Caco-2 (cell line): ENCODE measurements around the gene NUP133. TPM values are rescaled to one million over a fixed set of nuclear protein-coding genes. Genes with fewer than 3 reads are reported as not detected.
"Not testable (repeated sequence)": the region's sequence is repeated elsewhere in the genome, so short reads cannot be mapped to it uniquely, and the experiment has no call there.

ENCODE experiments used
- BruUV-seq: library from RNA; stranded (reverse); fragments of 400-500 nt; replicated peaks from 2 replicates; lab custom pipeline; 2021; lab: Mats Ljungman, UMichigan
- CTCF ChIA-PET: fragments of 300-600 bp; sonication (Branson Sonifier 250); formaldehyde crosslinking; loops from one replicate; lab custom pipeline; 2022; ENCODE audit warnings: antibody characterized with exemption; lab: Charles Lee
- POLR2A ChIA-PET: fragments of 300-600 bp; sonication (Branson Sonifier 250); formaldehyde crosslinking; loops from one replicate; lab custom pipeline; 2022; ENCODE audit warnings: antibody characterized with exemption; lab: Charles Lee
- DNase-seq, 2 experiments: peaks; one replicate each; pipeline versions ENCODE4 v3.0.0 to v3.0.0-alpha.2; 2020 to 2022
- H3K27me3 ChIP-seq: replicated peaks from 2 replicates; pipeline ENCODE4 v1.6.0; 2011; ENCODE audit warnings: low read length; ENCODE audit not compliant: control insufficient read depth, insufficient read depth
- H3K36me3 ChIP-seq: 2 replicates; pipeline ENCODE4 v1.5.1; 2011; ENCODE audit warnings: low read length; ENCODE audit not compliant: control insufficient read depth, insufficient read depth
- H3K4me1 ChIP-seq: fragments of 250-450 bp; sonication (Bioruptor Pico); 2 replicates; pipeline ENCODE4 v1.5.1; 2020; ENCODE audit warnings: mild to moderate bottlenecking
- H3K4me3 ChIP-seq: 2 replicates; pipeline ENCODE4 v1.5.1; 2011; ENCODE audit warnings: low read depth, mild to moderate bottlenecking, control low read depth, low read length
- H3K9me3 ChIP-seq: fragments of 250-450 bp; sonication (Bioruptor Pico); 2 replicates; pipeline ENCODE4 v1.5.1; 2020; ENCODE audit warnings: mild to moderate bottlenecking, moderate library complexity
- H3K27ac Mint-ChIP-seq: one replicate; pipeline ENCODE4 v1.8.0; 2022; ENCODE audit warnings: mixed read lengths; ENCODE audit not compliant: unreplicated experiment
- H3K27me3 Mint-ChIP-seq: one replicate; pipeline ENCODE4 v1.8.0; 2022; ENCODE audit warnings: mixed read lengths; ENCODE audit not compliant: insufficient read depth, unreplicated experiment
- H3K36me3 Mint-ChIP-seq: one replicate; pipeline ENCODE4 v1.8.0; 2022; ENCODE audit warnings: mild to moderate bottlenecking, mixed read lengths; ENCODE audit not compliant: insufficient read depth, unreplicated experiment
- H3K4me1 Mint-ChIP-seq: one replicate; pipeline ENCODE4 v1.8.0; 2022; ENCODE audit warnings: low read depth, mixed read lengths; ENCODE audit not compliant: unreplicated experiment
- H3K4me3 Mint-ChIP-seq: one replicate; pipeline ENCODE4 v1.8.0; 2022; ENCODE audit warnings: mild to moderate bottlenecking, moderate library complexity, mixed read lengths; ENCODE audit not compliant: unreplicated experiment
- H3K9me3 Mint-ChIP-seq: one replicate; pipeline ENCODE4 v1.8.0; 2022; ENCODE audit warnings: mixed read lengths; ENCODE audit not compliant: unreplicated experiment
- intact Hi-C: fragments of 100-400 bp; cut with micrococcal nuclease; formaldehyde crosslinking; loops from one replicate; pipeline ENCODE4 v1.10.0; 2022; ENCODE audit not compliant: unreplicated experiment
- total RNA-seq: library from RNA; stranded (reverse); gene quantifications from 2 replicates; pipeline ENCODE4 v1.2.3, GENCODE V29; 2022
- TF ChIP-seq, protein P1 (sequence below), 2 experiments: fragments of 200-600 bp in 1 of 2; IDR thresholded peaks; 1 replicate in 1 of 2; 2 replicates in 1 of 2; pipeline versions ENCODE4 v1.5.1 to v1.8.0; 2011 to 2022; ENCODE audit warnings: antibody characterized with exemption in 1 of 2, control low read depth in 1 of 2, inconsistent platforms in 1 of 2, low read depth in 1 of 2, low read length in 1 of 2, mild to moderate bottlenecking in 1 of 2, moderate library complexity in 1 of 2; ENCODE audit not compliant: insufficient read depth in 1 of 2, severe bottlenecking in 1 of 2, unreplicated experiment in 1 of 2

The NUP133 gene
- total RNA-seq, 1 experiment from 2014 or later = 54.5 TPM

DNA sequence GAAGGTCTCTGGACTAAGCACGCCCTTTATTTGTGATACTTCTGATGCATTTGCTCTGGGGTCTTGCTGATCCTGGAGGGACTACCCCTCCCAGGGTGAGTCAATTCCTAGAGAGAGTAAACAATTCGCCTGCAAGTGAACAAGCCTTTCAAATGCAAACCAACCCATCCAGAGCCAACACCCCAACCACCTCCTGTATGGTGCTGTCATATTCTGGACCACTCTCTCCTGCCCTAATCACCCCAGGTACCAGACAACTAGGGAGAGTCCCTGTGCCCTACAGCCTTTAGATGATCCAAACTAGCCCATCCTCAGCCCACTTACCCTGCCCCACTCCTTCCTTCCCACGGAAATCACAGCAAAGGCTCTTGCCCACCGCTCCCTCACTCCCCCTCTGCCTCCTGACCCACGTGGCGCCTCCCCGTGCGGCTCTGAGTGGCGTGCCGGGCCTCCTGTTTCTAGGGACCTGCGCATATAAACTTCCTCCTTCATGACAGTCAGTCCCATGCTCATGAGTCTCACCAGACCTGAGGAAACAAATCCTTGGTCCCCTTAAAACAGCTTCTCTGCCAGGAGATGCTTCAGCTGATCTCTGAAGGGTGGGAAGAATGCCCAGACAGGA is 111.4 kb downstream of the NUP133 start:
- no TSS peak for BruUV-seq
- intact Hi-C loops = no loop called here
- Histone ChIP-seq H3K36me3 (no peaks in the 10 kb centered on the region), H3K27me3 (no peaks in the 10 kb centered on the region), H3K9me3 (peaks cover 9% of the 10 kb centered on the region), H3K4me3 (no peak overlapping the region), H3K4me1 (no peaks in the 10 kb centered on the region)
- H3K27ac Mint-ChIP-seq = no peak overlapping the region
- no peaks in the 10 kb centered on the region for H3K36me3 Mint-ChIP-seq
- ChIA-PET POLR2A (no interaction called here), CTCF (no interaction called here)
- H3K4me1 Mint-ChIP-seq = no peaks in the 10 kb centered on the region
- TF ChIP-seq, protein P1, sequence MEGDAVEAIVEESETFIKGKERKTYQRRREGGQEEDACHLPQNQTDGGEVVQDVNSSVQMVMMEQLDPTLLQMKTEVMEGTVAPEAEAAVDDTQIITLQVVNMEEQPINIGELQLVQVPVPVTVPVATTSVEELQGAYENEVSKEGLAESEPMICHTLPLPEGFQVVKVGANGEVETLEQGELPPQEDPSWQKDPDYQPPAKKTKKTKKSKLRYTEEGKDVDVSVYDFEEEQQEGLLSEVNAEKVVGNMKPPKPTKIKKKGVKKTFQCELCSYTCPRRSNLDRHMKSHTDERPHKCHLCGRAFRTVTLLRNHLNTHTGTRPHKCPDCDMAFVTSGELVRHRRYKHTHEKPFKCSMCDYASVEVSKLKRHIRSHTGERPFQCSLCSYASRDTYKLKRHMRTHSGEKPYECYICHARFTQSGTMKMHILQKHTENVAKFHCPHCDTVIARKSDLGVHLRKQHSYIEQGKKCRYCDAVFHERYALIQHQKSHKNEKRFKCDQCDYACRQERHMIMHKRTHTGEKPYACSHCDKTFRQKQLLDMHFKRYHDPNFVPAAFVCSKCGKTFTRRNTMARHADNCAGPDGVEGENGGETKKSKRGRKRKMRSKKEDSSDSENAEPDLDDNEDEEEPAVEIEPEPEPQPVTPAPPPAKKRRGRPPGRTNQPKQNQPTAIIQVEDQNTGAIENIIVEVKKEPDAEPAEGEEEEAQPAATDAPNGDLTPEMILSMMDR (IDR thresholded peaks at IDR 0.05; ENCODE audit: insufficient read depth in 1 of 2, low read depth in 1 of 2, low read length in 1 of 2, severe bottlenecking in 1 of 2, unreplicated experiment in 1 of 2) = no peak
- DNase-seq = no peak
- peaks cover 3% of the 10 kb centered on the region for H3K27me3 Mint-ChIP-seq
- H3K9me3 Mint-ChIP-seq = no peaks in the 10 kb centered on the region
- H3K4me3 Mint-ChIP-seq = no peak overlapping the region

DNA sequence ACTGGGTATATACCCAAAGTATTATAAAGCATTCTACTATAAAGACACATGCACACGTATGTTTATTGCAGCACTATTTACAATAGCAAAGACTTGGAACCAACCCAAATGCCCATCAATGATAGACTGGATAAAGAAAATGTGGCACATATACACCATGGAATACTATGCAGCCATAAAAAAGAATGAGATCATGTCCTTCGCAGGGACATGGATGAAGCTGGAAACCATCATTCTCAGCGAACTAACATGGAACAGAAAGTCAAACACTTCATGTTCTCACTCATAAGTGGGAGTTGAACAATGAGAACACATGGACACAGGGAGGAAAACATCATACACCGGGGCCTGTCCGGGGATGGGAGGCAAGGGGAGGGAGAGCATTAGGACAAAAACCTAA is 113.6 kb downstream of the NUP133 start:
- H3K4me1 ChIP-seq, H3K36me3 ChIP-seq, H3K36me3 Mint-ChIP-seq, H3K9me3 ChIP-seq, intact Hi-C loops, H3K9me3 Mint-ChIP-seq, BruUV-seq, H3K27ac Mint-ChIP-seq, H3K4me1 Mint-ChIP-seq, POLR2A ChIA-PET, CTCF ChIA-PET, H3K4me3 ChIP-seq, H3K4me3 Mint-ChIP-seq, H3K27me3 ChIP-seq, DNase-seq, H3K27me3 Mint-ChIP-seq: not testable (repeated sequence)

DNA sequence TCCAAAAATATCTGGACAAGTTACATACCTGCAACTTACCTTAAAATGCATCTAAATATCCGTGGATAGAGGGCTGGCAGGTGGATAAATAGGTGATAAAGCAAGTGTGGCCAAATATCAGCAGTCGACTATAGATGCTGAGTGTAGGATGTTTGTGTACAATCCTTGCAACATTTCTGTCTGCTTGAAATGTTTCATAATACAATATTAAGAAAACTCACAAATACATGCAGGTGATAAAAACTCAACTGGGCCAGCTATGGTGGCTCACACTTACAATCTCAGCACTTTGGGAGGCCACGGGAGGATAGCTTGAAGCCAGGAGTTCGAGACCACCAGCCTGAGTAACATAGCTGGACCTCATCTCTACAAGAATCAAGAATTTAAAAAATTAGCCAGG is 115.2 kb downstream of the NUP133 start:
- Mint-ChIP-seq H3K4me1 (no peaks in the 10 kb centered on the region), H3K4me3 (no peak overlapping the region), H3K27ac (no peak overlapping the region), H3K36me3 (no peaks in the 10 kb centered on the region), H3K27me3 (no peaks in the 10 kb centered on the region), H3K9me3 (no peaks in the 10 kb centered on the region)
- intact Hi-C loops = no loop called here
- no TSS peak for BruUV-seq
- H3K27me3 ChIP-seq = no peaks in the 10 kb centered on the region
- DNase-seq = no peak
- H3K4me1 ChIP-seq = no peaks in the 10 kb centered on the region
- ChIA-PET POLR2A (no interaction called here), CTCF (interaction anchor here (0.6 kb wide), 1 partner anchor 102 kb away, joined by 5 read pairs; no protein-coding TSS in a partner anchor)
- H3K36me3 ChIP-seq = no peaks in the 10 kb centered on the region
- TF ChIP-seq, protein P1 (IDR thresholded peaks at IDR 0.05; ENCODE audit: insufficient read depth in 1 of 2, low read depth in 1 of 2, low read length in 1 of 2, severe bottlenecking in 1 of 2, unreplicated experiment in 1 of 2) = no peak
- H3K4me3 ChIP-seq = no peak overlapping the region
- peaks cover 9% of the 10 kb centered on the region for H3K9me3 ChIP-seq

Other genes starting within 250 kb of the NUP133 start
- gene RAB4A, start 237.2 kb downstream of the NUP133 start, total RNA-seq = 98.9 and 111 TPM in 2 replicates
- 11.3 and 11.5 TPM in 2 replicates for gene CCSAP, start 165.3 kb downstream of the NUP133 start, total RNA-seq
- 5.1 and 9.5 TPM in 2 replicates for gene ACTA1, start 74.2 kb downstream of the NUP133 start, total RNA-seq
- 27.5 and 31.9 TPM in 2 replicates for gene ABCB10, start 50.4 kb upstream of the NUP133 start, total RNA-seq
- gene TAF5L, start 117.8 kb upstream of the NUP133 start, total RNA-seq = 20.6 and 23.8 TPM in 2 replicates
- gene URB2, start 117.9 kb upstream of the NUP133 start, total RNA-seq = 19.7 and 21.4 TPM in 2 replicates